OCI-LY7 (cell line): Measurements from ENCODE around the gene LPIN2. TPM values are rescaled to one million over a fixed set of nuclear protein-coding genes. Genes with fewer than 3 reads are reported as not detected.
"Not testable (repeated sequence)": the region's sequence is repeated elsewhere in the genome, so short reads cannot be mapped to it uniquely, and the experiment has no call there.

Experiments
- BruUV-seq: library from RNA; stranded (reverse); fragments of 400-500 nt; replicated peaks from 2 replicates; lab custom pipeline; 2021; lab: Mats Ljungman, UMichigan
- CTCF ChIA-PET: fragments of 300-600 bp; sonication (Branson Sonifier 250); formaldehyde crosslinking; loops from one replicate; lab custom pipeline; 2022; ENCODE audit warnings: antibody characterized with exemption; ENCODE audit not compliant: unreplicated experiment; lab: Charles Lee
- POLR2A ChIA-PET: fragments of 300-600 bp; sonication (Branson Sonifier 250); formaldehyde crosslinking; loops from one replicate; lab custom pipeline; 2022; ENCODE audit warnings: antibody characterized with exemption; lab: Charles Lee
- DNase-seq: peaks from one replicate; pipeline ENCODE4 v3.0.0-alpha.2; 2015; ENCODE audit warnings: low spot score
- H2AFZ ChIP-seq: fragments of 200-600 bp; sonication (generic), shearing (Covaris generic); 2 replicates; pipeline ENCODE4 v1.6.1; 2014; ENCODE audit warnings: mild to moderate bottlenecking, antibody characterized with exemption, low read length, moderate library complexity
- H3K27ac ChIP-seq: fragments of 200-600 bp; sonication (generic); 2 replicates; pipeline ENCODE4 v1.5.1; 2014; ENCODE audit warnings: mixed run types, low read depth, mild to moderate bottlenecking, moderate library complexity, low read length, inconsistent platforms; ENCODE audit not compliant: poor library complexity, severe bottlenecking
- H3K36me3 ChIP-seq: fragments of 200-600 bp; sonication (generic); 2 replicates; pipeline ENCODE4 v1.6.1; 2014; ENCODE audit warnings: mild to moderate bottlenecking, antibody characterized with exemption, low read length, moderate library complexity, mixed read lengths; ENCODE audit not compliant: insufficient read depth
- H3K4me1 ChIP-seq: fragments of 200-600 bp; sonication (generic); 2 replicates; pipeline ENCODE4 v1.5.1; 2014; ENCODE audit warnings: mild to moderate bottlenecking, low read length; ENCODE audit not compliant: insufficient read depth, poor library complexity, severe bottlenecking
- H3K4me2 ChIP-seq: fragments of 200-600 bp; sonication (generic); 2 replicates; pipeline ENCODE4 v1.6.1; 2014; ENCODE audit warnings: mild to moderate bottlenecking, low read length
- H3K4me3 ChIP-seq: fragments of 200-600 bp; sonication (generic); 2 replicates; pipeline ENCODE4 v1.5.1; 2014; ENCODE audit warnings: mild to moderate bottlenecking, low read depth, low read length; ENCODE audit not compliant: poor library complexity, severe bottlenecking
- H3K79me2 ChIP-seq: fragments of 200-600 bp; sonication (generic); 2 replicates; pipeline ENCODE4 v1.6.1; 2016; ENCODE audit warnings: low read depth, mild to moderate bottlenecking, low read length, moderate library complexity, mixed read lengths; ENCODE audit not compliant: insufficient read depth
- H3K9me2 ChIP-seq: fragments of 200-600 bp; sonication (generic); 2 replicates; pipeline ENCODE4 v1.6.1; 2016; ENCODE audit warnings: mild to moderate bottlenecking, low read length, mixed read lengths; ENCODE audit not compliant: insufficient read depth
- H3K9me3 ChIP-seq: fragments of 200-600 bp; sonication (generic); 2 replicates; pipeline ENCODE4 v1.6.1; 2014; ENCODE audit warnings: mild to moderate bottlenecking, mixed run types, low read length, mixed read lengths
- H4K20me1 ChIP-seq: fragments of 200-600 bp; sonication (generic); 2 replicates; pipeline ENCODE4 v1.6.1; 2014; ENCODE audit warnings: mild to moderate bottlenecking, antibody characterized with exemption, low read length, moderate library complexity, mixed read lengths; ENCODE audit not compliant: insufficient read depth
- CTCF ChIP-seq: fragments of 200-600 bp; sonication (generic); conservative IDR thresholded peaks from 2 replicates; pipeline ENCODE4 v1.5.1; 2014; ENCODE audit warnings: mild to moderate bottlenecking, antibody characterized with exemption, low read length, moderate library complexity, mixed read lengths
- EZH2phosphoT487 ChIP-seq: fragments of 200-600 bp; sonication (generic); IDR thresholded peaks from 2 replicates; pipeline ENCODE4 v1.6.1; 2018; ENCODE audit warnings: low read depth, borderline replicate concordance, mild to moderate bottlenecking, mixed run types, antibody characterized with exemption, low read length, moderate library complexity, mixed read lengths
- intact Hi-C: fragments of 100-400 bp; cut with micrococcal nuclease; formaldehyde crosslinking; loops from one replicate; pipeline ENCODE4 v1.10.0; 2022; ENCODE audit not compliant: unreplicated experiment
- total RNA-seq, 2 experiments: library from RNA; depleted of rRNA in 1 of 2; stranded (reverse); fragments of >200 nt in 1 of 2; shearing (Covaris generic) in 1 of 2; gene quantifications; 2 replicates each; pipeline ENCODE4 v1.2.3, GENCODE V29; 2014 to 2022

LPIN2 gene
- total RNA-seq, 2 experiments from 2014 or later: 18.9 to 20.1 TPM

- Histone ChIP-seq H3K9me3 (no peaks in the 10 kb centered on the region), H3K79me2 (no peaks in the 10 kb centered on the region), H3K27ac (no peak overlapping the region), H3K4me3 (no peak overlapping the region), H2AFZ (no peak overlapping the region), H3K4me2 (no peak overlapping the region), H3K9me2 (no peaks in the 10 kb centered on the region), H3K36me3 (no peaks in the 10 kb centered on the region), H4K20me1 (no peaks in the 10 kb centered on the region), H3K4me1 (no peaks in the 10 kb centered on the region)
- intact Hi-C loops: no loop called here
- TF ChIP-seq EZH2phosphoT487: no peak
- TF ChIP-seq CTCF: no peak
- BruUV-seq: no TSS peak
- DNase-seq: no peak
- ChIA-PET POLR2A (interaction anchor here (0.7 to 0.9 kb wide), 2 partner anchors 15 to 37 kb away, joined by 4 to 8 read pairs; no protein-coding TSS in a partner anchor), CTCF (no interaction called here)
Measured at GRCh38 chr18:3051718-3052410, 38.9 kb upstream of the LPIN2 start.

- H3K36me3 ChIP-seq: not testable (repeated sequence)
Measured at GRCh38 chr18:3049897-3050454, 37.0 kb upstream of the LPIN2 start.

GRCh38 chr18:3048820-3049349 lies 35.9 kb upstream of the LPIN2 start:
- H2AFZ ChIP-seq: peak overlapping the region; percentile 46; the same call in 1 of the 2 replicates
- intact Hi-C loops: no loop called here
- no TSS peak for BruUV-seq
- H4K20me1 ChIP-seq: no peaks in the 10 kb centered on the region
- H3K4me1 ChIP-seq: no peaks in the 10 kb centered on the region
- H3K9me2 ChIP-seq: no peaks in the 10 kb centered on the region
- CTCF ChIA-PET: no interaction called here
- H3K4me2 ChIP-seq: no peak overlapping the region
- no peaks in the 10 kb centered on the region for H3K79me2 ChIP-seq
- POLR2A ChIA-PET: interaction anchor here (0.7 to 1.0 kb wide), 2 partner anchors 11 to 101 kb away, joined by 3 to 4 read pairs; no protein-coding TSS in a partner anchor
- H3K27ac ChIP-seq: no peak overlapping the region
- DNase-seq: no peak
- TF ChIP-seq EZH2phosphoT487 (no peak), CTCF (no peak)
- no peaks in the 10 kb centered on the region for H3K36me3 ChIP-seq
- no peak overlapping the region for H3K4me3 ChIP-seq
- H3K9me3 ChIP-seq: no peaks in the 10 kb centered on the region

More at GRCh38 chr18:3049897-3050454, 37.0 kb upstream of the LPIN2 start:
- H3K27ac ChIP-seq, H3K9me3 ChIP-seq, H3K9me2 ChIP-seq, H3K4me1 ChIP-seq, DNase-seq, H3K4me3 ChIP-seq, H4K20me1 ChIP-seq, POLR2A ChIA-PET, CTCF ChIA-PET, intact Hi-C loops, BruUV-seq, H2AFZ ChIP-seq, H3K4me2 ChIP-seq, H3K79me2 ChIP-seq: not testable (repeated sequence)
